ENCODE results near the gene SLC25A28.

DNA sequence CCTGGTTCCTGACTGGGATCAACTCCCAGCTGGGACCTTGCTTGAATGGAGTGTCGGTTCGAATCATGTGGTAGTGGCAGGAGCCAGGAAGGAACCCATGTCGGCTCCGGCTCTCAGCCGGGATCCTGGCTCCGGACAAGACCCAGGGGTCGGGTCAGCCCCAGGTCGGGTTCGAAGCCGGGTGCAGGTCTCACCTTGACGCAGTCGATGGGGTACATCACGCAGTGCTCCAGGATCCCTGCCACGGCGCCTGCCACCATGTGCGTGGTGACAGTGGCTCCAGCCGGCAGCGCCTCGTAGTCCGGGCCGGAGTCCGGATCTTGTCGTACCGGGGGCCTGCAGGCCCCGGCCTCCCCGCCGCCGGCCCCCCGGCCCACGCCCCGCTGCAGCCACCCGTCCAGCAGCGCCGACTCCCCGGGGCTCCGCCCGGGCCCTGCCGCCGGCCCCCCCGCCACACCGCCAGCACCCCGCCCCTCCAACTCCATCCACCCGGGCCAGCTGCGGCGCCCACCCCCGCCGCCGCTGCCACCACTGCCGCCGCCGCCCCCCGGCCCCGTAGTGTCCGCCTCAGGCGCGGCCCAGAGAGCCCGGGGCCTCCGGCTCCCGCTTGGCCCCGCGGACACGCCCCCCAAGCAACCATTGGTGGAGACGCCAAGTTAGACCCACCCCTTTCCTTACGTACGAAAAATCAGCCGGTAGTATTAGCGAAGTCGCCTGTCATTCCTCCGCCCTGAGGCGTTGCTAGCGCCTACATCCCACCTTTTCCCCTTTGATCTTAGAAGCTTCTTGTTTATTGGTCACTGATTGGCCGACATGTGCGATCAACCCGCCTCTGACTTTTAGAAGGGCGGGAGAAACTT lies at the start of gene SLC25A28:
- TF ChIP-seq POLR2AphosphoS5 (IDR thresholded peaks at IDR 0.05) (no peak), EZH2 (IDR thresholded peaks at IDR 0.05; ENCODE audit: borderline replicate concordance, insufficient read depth, low read length, poor library complexity, severe bottlenecking) (no peak), RAD21 (conservative IDR thresholded peaks at IDR 0.05) (no peak), EP300 (conservative IDR thresholded peaks at IDR 0.05; ENCODE audit: poor library complexity, severe bottlenecking) (no peak)
- TF ChIP-seq, protein P1, sequence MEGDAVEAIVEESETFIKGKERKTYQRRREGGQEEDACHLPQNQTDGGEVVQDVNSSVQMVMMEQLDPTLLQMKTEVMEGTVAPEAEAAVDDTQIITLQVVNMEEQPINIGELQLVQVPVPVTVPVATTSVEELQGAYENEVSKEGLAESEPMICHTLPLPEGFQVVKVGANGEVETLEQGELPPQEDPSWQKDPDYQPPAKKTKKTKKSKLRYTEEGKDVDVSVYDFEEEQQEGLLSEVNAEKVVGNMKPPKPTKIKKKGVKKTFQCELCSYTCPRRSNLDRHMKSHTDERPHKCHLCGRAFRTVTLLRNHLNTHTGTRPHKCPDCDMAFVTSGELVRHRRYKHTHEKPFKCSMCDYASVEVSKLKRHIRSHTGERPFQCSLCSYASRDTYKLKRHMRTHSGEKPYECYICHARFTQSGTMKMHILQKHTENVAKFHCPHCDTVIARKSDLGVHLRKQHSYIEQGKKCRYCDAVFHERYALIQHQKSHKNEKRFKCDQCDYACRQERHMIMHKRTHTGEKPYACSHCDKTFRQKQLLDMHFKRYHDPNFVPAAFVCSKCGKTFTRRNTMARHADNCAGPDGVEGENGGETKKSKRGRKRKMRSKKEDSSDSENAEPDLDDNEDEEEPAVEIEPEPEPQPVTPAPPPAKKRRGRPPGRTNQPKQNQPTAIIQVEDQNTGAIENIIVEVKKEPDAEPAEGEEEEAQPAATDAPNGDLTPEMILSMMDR (IDR thresholded peaks at IDR 0.05; ENCODE audit: poor library complexity, severe bottlenecking) = no peak

Measured in neural cell (in vitro differentiated cells).